GM08714 (cell line): ENCODE results near the gene PSAPL1.

Source experiments
- H3K4me3 ChIP-seq: fragments of 200-500 bp; sonication (Bioruptor generic); 2 replicates; pipeline ENCODE4 v1.5.1; 2014; ENCODE audit warnings: mild to moderate bottlenecking, low read length, inconsistent platforms
- ZNF274 ChIP-seq: IDR thresholded peaks from 2 replicates; pipeline ENCODE4 v1.6.1; 2012; ENCODE audit warnings: mild to moderate bottlenecking, low read depth, low read length

Gene PSAPL1

DNA sequence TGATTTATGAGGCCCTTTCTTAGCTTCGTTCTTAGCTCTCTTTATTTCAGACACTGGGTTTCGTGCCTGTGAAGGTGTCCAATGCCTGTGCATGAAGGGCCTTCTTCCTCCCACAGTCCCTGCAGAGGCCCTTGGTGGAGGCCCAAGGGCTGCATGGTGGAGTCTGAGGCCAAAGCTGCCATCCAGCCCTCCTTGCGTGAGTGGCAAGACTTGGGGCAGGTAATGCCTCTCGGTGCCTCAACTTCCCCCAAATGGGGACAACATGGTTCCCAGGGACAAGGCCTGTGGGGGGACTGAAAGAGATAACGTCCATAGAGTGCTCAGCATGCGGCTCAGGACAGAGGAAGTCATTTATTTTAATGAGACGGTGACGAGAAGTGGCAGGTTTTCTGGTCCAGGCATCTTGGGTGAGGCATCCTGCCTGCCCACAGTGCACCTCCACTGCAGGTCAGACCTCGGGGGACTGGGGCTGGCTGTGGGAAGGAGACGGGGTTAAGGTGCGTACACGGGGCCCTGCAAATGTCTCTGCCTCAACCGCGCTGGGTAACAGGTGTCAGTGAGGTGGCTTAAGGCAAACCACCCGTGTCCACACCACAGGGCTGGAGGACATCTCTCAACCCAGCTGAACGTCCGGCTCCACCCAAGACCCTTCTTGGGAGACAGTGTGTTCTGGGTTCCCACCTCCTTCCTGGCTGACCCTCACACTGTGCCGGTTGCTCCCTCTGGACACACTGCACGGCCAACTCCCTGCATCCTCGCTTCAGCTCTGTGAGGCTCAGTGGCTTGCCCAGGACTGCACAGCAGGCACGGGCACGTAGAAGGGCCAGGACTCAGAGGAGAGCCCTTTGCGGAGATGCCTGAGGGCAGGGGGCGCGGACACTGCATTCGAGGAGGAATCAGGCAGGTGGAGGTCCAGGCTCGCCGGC lies 50.5 kb downstream of the PSAPL1 start:
- H3K4me3 ChIP-seq: no peak overlapping the region
- TF ChIP-seq ZNF274: no peak

GRCh38 chr4:7383266-7383665 lies 51.5 kb downstream of the PSAPL1 start:
- no peak for TF ChIP-seq ZNF274
- H3K4me3 ChIP-seq: no peak overlapping the region

- H3K4me3 ChIP-seq: no peak overlapping the region
- no peak for TF ChIP-seq ZNF274
These were observed 52.1 kb downstream of the PSAPL1 start for GRCh38 chr4:7382634-7383014.

DNA sequence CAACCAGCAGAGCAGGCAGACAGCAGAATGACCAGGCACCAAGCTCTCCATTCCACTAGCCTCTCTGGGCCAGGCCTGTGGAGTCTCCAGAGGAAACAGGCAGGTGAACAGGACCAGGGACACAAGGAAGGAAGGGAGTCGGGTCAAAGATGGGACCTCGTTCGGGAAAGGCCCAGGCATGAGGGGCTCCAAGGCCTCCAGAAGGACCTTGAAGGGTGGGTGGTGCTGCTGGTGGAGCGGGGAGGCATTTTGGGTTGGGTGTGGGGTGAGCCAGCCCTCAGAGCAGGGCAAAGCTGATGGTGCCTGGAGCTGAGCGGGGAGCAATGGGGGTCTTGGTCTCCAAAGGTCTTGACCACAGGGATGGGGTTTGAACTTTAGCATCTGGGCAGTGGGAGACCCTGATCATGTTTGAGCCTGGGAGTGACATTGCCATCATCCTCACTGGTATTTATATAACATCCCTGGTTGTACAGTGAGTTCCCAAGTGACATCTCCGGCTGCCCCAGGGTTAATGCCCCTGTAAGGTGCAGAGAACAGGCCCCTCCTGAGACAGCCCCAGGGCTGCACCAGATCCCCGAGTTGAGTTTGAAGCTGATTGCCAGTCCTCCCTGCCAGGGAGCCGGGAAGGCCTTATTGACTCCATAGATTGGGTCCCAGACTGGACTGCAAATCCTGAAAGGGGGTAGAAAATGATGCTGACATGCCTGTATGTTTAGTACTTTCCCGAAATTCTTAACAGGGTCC lies 52.7 kb downstream of the PSAPL1 start:
- TF ChIP-seq ZNF274: no peak
- H3K4me3 ChIP-seq: no peak overlapping the region

DNA sequence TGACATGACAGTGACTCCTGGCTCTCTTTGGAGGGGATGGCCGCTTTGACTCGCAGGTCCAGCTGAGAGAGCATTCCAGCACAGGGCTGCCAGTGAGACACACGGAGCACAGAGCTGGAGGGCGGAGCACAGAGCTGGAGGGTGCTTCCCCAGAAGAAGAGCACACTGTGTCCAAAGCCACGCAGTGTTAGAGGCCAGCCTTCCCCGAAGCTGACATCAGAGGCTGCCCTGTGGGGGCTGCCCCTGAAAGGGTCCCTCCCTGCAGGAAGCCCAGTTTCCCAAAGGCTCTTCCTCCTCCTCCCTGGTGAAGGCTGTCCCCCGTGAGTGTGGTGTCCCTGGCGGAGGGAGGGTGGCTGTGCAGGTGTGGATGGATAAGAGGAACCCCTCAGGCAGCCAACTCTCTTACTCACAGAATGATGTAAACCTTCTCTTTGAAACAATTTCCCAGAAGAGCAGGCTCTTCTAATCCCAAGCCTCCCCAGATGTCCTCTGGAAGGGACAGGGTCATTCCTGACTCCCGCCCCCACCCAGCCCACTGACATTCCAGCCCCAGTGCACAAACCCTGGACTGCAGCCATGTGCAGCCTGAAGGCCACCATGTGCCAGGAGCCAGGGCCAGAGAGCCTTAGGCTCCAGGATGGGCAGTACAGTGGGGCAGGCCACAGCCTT lies 53.4 kb downstream of the PSAPL1 start:
- H3K4me3 ChIP-seq: no peak overlapping the region
- no peak for TF ChIP-seq ZNF274
